GM19467 (cell line): Measurements from ENCODE around the gene FAM131C.

Experiments used
- ATAC-seq: cut with Tn5 transposase; IDR thresholded peaks from one replicate; pipeline ENCODE4 v1.9.1; 2021; ENCODE audit warnings: mild to moderate bottlenecking, moderate library complexity; ENCODE audit not compliant: unreplicated experiment

FAM131C gene

DNA sequence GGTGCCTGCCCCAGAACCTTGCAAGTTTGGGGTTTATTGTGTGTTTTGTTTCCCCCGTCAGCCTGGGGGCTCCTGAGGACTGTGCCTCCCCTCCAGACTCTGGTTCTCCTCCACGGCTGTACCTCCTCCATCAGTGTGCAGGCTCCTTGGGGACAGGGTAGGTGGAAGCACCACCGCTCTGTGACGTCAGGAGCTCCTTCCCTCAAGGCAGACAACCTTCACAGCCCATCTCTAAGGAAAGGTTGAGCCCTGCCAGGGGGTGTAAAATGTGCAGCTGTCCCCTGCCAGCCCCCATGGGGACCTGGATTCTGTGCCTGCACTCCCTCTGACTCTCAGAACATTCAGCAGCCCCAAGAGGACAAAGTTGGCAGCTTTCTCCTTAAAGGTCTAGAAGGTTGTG is 55.1 kb downstream of the FAM131C start:
- no peak for ATAC-seq

DNA sequence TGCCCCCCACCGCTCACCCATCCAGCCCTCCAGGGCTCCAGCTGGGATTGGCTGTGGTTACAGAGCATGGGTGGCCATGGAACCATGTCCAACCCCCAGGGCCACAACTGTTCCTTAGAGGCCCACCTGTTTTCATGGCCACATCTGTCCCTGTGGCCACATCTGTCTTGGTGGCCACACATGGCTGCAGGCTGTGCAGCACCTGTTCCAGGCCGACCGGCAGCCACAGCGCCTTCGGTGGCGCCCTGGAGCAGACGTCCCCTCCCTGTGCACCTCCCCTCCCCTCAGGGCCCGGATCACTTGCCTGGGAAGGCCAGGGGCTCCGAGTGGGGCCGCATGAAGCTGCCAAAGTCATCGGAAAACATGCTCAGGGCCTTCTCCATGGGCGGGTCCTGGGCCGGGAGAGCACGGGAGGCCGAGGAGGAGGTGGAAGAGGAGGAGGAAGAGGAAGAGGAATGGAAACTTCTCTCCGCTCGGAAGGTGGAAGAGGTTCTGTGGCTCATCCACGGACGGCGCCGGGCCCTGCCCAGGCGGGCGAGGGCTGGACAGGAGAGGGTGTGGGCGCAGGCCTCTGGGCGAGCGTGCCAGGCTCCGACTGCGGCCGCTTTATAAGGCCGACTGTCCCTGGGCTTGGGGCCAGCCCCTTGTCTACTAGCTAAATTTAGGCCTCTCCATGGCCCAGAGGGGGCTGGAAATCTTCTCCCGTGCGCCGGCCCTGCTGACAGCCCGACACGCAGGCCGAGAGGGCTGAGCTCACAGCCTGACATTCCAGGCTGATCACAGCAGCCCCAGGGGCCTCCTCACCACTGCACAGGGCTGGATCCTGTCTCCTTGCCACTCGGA is 55.8 kb downstream of the FAM131C start, which contains the start of gene HSPB7:
Gene HSPB7 (minus strand): TSS at position 583 of the 843 bp plus-strand sequence. CDS start 80 bp downstream, at position 503.
- ATAC-seq = no peak

DNA sequence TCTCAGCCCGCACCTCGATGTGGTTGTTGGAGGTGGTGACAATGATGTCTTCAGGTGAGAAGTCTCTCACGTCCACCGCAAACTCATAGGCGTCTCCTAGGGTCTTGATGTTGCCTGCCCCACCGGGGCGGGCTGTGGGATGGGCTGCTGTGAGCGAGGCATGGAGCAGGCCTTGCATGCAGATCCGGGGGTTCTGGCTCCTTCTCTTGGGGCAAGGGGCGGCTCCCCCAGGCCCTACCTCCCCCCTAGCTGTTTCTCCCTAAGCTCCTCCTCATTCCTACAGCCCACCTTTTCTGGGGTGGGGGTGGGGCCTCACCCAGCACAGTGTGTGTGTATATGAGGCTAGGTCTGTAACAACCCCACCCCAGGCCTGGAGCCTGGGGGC is 56.4 kb downstream of the FAM131C start:
- no peak for ATAC-seq

DNA sequence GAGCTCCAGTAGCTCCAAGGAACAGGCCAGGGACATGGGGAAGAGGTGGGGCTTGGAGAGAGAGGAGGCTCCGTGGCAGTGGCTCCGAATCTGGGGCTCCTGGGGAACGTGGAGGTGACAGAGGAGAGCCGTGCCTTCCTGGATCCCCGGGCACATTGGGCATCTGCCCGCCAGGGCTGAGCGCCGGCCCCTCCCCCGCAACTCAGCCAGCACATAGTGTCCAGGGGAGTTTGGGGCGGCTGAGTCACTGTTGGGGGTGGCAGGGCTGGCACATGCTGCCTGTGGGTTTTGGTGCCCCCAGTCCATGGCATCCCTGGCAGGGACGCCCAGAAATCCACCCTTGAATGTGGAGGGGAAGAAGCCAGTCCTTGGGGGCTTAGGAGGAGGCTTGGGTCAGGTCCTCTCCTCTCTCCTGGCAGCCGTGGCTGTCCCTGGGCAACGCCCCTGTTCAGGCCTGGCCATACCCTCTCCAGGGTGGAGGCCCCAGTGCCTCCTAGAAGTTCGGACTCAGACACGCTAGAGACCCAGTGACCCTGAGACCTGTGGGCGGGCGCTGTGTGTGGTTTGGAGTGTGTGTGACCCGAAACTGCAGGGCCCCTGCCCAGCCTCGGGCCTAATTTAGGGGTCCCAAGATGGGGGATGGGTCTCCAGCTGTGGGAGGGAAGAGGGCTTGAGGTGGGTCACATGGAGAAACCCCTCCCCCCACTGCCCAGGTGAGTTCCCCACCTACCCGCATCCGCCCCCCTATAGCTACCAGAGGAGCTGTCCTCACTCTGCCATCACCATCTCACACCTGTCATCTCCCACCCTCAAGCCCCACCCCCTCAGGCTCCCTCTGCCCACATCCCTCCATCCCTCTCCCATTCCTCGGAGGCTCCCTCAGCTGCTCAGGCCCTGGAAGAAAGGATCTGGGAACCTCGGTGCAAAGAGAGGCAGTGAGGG is 57.2 kb downstream of the FAM131C start:
- ATAC-seq = no peak

DNA sequence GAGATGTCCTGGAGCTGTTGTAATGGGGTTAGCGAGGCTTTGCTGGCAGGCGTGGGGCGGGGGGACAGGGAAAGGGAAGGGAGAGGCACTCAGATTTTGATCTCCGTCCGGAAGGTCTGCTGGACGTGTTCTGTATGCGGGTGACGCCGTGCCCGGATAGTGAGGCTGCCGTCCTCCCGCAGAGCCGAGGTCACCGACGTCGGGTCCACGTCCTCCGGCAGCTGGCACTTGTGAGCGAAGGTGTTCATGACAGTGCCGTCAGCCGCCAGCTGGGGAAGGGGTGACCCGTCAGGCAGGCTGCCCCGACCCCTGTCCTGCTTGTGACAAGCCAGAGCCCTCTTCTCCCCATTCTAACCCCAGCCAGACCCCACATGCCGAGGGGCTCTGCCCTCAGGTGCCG is 58.0 kb downstream of the FAM131C start:
- no peak for ATAC-seq

DNA sequence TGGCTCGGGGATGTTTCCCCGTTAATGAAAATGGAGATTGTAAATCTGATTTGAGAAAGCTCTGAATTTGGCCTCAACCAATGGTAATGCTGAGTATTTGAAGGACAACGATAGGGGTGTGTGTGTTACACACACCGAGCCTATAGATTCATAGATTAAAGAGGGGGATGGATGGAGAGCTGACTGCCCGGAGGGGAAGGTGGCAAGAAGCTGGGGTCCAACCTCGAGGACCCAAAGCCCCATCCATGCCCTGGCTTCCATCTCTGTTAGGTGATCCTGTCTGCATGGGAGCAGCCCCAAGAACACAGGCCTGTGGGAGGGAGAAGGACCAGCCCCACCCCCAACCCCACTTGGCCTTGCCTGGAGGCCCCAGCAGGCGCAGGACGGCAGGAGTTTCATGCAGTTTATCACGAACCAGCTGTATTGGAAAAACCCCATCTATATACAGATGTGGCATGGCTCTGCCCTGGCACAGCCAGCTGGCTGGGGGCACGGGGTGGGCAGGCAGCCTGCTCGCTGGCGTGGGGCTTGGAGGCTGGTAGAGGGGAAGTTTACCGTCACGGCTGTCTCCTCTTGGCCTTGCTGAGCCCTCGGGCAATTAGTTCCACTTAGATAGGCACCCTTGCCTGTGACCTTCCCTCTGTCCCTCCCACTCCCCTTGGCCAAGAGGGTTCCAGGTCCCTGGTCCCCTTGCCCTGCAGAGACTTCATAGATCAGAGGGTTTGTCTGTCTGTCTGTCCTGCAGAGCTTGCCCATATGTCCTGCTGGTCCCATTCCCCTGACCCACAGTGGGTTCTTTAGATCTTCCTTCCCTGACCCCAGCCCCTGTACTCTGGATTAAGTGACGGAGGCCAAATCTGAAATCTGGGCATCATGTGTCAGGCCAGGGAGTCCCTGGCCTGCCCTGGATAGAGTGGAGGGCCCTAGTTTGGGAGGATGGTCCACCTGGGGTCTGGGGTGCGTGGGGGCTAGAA is 58.7 kb downstream of the FAM131C start:
- no peak for ATAC-seq

DNA sequence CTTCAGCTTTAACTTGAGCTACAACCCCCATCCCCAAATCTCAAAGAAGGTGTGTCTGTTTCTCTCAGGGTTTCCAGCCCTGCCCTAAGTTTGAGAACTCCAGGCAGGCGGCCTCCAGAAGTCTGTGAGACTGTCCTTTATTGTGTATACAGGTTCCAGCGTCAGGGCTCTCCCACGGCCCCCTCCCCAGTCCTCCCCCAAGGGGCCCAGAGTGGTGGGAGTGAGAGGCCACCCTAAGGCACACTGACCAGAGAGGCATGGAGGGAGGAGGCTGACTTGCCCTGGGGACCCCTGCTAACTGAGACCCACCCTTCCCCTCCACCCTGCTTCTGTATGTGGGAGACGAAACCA is 59.6 kb downstream of the FAM131C start:
- ATAC-seq = no peak

DNA sequence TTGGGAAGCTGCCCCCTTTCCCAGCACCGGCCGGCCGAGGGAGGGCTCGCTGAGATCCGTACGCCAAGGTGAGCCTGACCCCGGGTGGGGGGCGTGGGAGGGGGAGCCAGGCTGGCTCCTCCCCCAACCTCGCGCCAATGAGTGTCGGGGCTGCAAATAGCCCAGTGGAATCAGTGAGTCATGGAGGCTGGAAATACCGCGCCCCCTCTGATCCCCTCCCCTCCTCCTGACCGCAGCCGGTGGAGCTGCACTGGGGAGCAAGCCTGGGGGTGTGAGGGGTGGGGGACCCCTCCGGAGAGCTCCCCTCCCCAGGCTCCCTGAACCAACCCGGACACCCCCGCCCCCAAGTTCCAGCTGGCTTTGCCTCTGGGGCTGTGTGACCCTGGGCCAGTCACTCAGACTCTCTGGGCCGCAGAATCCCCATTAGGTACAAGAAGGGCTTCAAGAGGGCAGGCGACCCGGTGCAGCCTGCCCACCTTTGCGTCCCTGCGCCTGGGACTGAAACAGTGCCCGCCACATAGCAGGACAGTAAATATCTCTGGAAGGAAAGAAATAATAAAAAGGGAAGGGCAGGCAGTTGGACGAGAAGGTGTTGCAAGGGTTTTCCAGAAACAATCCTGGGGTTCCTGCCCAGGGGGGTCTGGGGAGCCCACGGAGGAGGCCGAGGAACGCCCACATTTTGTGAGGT is 60.1 kb downstream of the FAM131C start:
- ATAC-seq = no peak

DNA sequence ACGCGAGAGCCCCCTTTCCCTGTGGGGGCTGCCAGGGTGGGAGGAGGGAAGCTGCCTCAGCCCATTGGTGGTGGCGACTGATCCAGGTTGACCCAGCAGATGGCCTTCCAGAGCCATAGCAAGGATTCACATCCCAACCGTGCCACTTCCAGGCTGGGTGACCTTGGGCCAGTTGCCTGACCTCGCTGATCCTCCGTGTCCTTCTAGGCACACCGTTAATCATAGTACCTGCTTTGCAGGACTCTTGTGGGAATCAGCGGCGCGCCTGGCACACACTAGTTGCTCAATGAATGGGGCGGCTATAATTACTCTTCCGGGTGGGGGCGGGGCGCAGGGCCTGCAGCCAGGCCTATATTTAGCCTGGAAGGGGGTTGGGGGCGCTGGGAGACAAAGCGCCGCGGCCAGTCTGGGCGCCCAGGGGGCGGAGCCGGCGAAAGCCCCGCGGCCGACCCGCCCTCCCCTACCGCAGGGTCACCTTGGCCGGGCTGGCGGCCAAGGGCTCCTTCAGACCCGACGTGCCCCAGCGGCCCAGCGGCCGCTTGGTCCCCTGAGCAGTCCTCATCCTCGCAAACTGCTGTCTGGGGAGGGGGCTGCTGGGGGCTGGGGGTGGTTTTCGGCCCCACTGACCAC is 60.7 kb downstream of the FAM131C start:
- ATAC-seq = no peak

DNA sequence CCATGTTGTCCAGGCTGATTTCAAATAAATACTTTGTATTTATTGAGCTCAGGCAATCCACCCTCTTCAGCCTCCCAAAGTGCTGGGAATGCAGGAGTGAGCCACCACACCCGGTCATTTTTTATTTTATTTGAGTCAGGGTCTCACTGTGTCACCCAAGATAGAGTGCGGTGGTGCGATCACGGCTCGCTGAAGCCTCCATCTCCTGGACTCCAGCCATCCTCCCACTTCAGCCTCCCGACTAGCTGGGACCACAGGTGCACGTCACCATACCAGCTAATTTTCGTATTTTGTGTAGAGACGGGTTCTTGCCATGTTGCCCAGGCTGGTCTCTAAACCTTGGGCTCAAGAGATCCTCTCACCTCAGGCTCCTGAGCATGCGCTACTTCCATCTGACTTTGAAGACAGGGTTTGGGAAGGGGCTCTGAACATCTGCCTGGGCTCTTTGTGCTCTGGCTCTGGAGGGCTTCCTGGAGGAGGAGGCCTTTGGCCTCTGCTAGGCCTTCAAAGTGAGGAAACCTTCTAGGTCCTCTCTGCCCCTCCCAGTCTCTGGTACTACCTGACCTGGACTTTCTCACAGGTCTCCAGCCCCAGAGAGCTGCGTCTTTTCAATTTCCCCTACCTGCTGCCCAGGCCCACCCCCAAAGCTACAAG is 61.4 kb downstream of the FAM131C start:
- ATAC-seq = no peak

DNA sequence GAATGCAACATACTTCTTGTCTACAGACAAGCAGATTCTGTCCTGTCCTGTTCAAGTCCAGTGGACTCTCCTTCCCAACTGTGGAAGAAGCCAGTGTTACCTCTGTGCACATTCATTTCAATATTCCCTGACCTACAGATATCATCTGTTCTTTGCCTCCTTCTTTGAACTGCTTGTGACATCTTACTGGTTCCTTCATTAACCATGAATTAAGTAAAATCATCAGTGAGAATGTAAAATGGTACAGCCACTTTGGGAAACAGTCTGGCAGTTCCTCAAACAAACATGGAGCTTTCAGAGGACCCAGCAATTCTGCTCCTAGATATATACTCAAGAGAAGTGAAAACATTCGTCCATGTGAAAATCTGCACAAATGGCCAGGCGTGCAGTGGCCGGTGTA is 62.6 kb downstream of the FAM131C start:
- no peak for ATAC-seq

DNA sequence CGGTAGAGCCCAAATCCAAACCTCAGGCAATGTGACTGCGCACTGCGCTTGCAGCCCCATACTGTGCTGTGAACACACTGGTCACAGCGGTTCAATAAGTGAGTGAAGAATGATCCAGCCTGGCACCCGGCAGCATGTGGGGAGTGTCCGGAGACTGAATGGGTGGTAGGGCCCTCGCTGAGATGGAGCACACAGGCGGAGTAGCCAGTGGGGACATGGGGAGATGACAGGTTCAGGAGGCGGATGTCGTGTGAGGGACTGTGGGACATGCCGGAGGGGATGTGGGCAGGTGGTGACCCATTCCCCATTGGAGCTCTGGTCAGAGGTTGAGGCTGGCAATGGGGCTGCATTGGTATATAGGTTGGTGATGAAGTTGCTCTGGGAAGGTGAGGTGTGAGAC is 63.8 kb downstream of the FAM131C start:
- no peak for ATAC-seq

DNA sequence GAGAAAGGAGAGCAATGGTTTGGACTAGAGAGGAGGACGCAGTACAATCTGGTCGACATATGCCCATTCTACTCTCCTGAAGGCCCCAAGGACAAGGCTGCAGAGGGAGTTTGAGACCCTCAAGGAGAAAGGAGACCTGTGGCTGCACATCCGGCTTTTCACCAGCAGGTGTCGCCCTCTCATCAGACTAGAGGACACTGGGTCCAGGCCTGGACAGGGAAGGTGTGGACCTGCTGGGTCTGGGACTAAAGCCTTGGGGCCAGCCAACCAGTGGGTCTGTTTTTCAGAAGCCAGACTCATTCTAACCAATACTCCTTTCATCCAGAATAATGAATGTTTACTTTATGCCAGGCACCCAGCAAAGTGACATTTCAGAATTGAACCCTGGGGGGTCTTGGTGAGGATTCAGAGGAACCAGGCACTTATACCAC is 64.4 kb downstream of the FAM131C start:
- no peak for ATAC-seq
